K562 (cell line): ENCODE results near the gene ACAP2. TPM values are rescaled to one million over a fixed set of nuclear protein-coding genes. Genes with fewer than 3 reads are reported as not detected.

Source experiments
- CHD2 ChIP-seq: IDR thresholded peaks from 2 replicates; pipeline ENCODE4 v1.6.1; 2011; ENCODE audit warnings: low read depth, low read length
- CTBP1 ChIP-seq: fragments of 450-650 bp; IDR thresholded peaks from 2 replicates; pipeline ENCODE4 v1.6.1; 2016; ENCODE audit warnings: borderline replicate concordance
- DNMT1 ChIP-seq: fragments of 450-650 bp; IDR thresholded peaks from 2 replicates; pipeline ENCODE4 v1.6.1; 2016; ENCODE audit warnings: antibody characterized with exemption, mild to moderate bottlenecking
- ETV1 ChIP-seq: fragments of 450-650 bp; conservative IDR thresholded peaks from 2 replicates; pipeline ENCODE4 v1.6.1; 2016; ENCODE audit warnings: missing genetic modification characterization, control low read depth, low read depth, missing compliant biosample characterization
- FOXK2 ChIP-seq, 2 experiments: fragments of 450-650 bp; IDR thresholded peaks in 1 of 2; conservative IDR thresholded peaks in 1 of 2; 2 replicates each; pipeline ENCODE4 v1.6.1; 2016; ENCODE audit warnings: low read depth in 2 of 2, mild to moderate bottlenecking in 1 of 2
- FOXM1 ChIP-seq, 2 experiments: fragments of 450-650 bp in 1 of 2; sonication (generic) in 1 of 2; formaldehyde crosslinking in 1 of 2; IDR thresholded peaks; 2 replicates each; pipeline versions ENCODE4 v1.6.1 to v1.9.0; 2017 to 2022; ENCODE audit warnings: low read depth in 2 of 2, mild to moderate bottlenecking in 2 of 2, missing genetic modification reagents in 1 of 2, moderate library complexity in 1 of 2
- MAFG ChIP-seq: fragments of 450-650 bp; conservative IDR thresholded peaks from 2 replicates; pipeline ENCODE4 v1.6.1; 2016; ENCODE audit warnings: missing genetic modification characterization, missing compliant biosample characterization
- MEIS2 ChIP-seq: fragments of 450-650 bp; IDR thresholded peaks from 2 replicates; pipeline ENCODE4 v1.6.1; 2014; ENCODE audit warnings: mild to moderate bottlenecking; ENCODE audit not compliant: partially characterized antibody
- MIER1 ChIP-seq: fragments of 450-650 bp; IDR thresholded peaks from 2 replicates; pipeline ENCODE4 v1.6.1; 2016; ENCODE audit warnings: antibody characterized with exemption, mild to moderate bottlenecking, low read depth
- NCOA4 ChIP-seq: fragments of 450-650 bp; IDR thresholded peaks from 2 replicates; pipeline ENCODE4 v1.6.1; 2018; ENCODE audit warnings: mild to moderate bottlenecking; ENCODE audit not compliant: partially characterized antibody
- NFIX ChIP-seq: fragments of 250-450 bp; sonication (Bioruptor Pico); IDR thresholded peaks from 2 replicates; pipeline ENCODE4 v1.4.0; 2020; ENCODE audit warnings: low read depth, mild to moderate bottlenecking, moderate library complexity
- SPI1 ChIP-seq: IDR thresholded peaks from 2 replicates; pipeline ENCODE4 v1.6.1; 2011; ENCODE audit warnings: low read depth, low read length, control low read depth, borderline replicate concordance
- SRSF1 ChIP-seq: fragments of 200-400 bp; formaldehyde crosslinking; IDR thresholded peaks from 2 replicates; pipeline ENCODE4 v1.6.1; 2017; ENCODE audit warnings: mild to moderate bottlenecking, low read depth, low read length, moderate library complexity
- U2AF1 ChIP-seq: fragments of 200-400 bp; formaldehyde crosslinking; optimal IDR thresholded peaks from 2 replicates; pipeline ENCODE3; 2017; ENCODE audit warnings: mild to moderate bottlenecking, low read depth, low read length, moderate library complexity
- ZNF175 ChIP-seq: fragments of 200-800 bp; sonication (Bioruptor generic); IDR thresholded peaks from 2 replicates; pipeline ENCODE4 v1.6.1; 2016; ENCODE audit warnings: low read depth, mild to moderate bottlenecking, missing genetic modification characterization, missing compliant biosample characterization
- ZNF197 ChIP-seq: fragments of 200-800 bp; sonication (Bioruptor generic); IDR thresholded peaks from 2 replicates; pipeline ENCODE4 v1.6.1; 2016; ENCODE audit warnings: low read depth, missing genetic modification characterization, missing compliant biosample characterization
- ZNF444 ChIP-seq: fragments of 250-450 bp; sonication (Bioruptor Pico); IDR thresholded peaks from 2 replicates; pipeline ENCODE4 v1.4.0; 2020; ENCODE audit warnings: mild to moderate bottlenecking, moderate library complexity
- polyA plus RNA-seq, 8 experiments: library from polyadenylated mRNA; depleted of rRNA in 4 of 8; stranded (reverse) in 5 of 8; unstranded in 3 of 8; fragments of >200 nt; fragmentation: Nextera tagmentation in 2 of 8; fragmentation: Illumina TruSeq in 1 of 8; extraction: Ambion mirVana in 2 of 8; extraction: Trizol in 1 of 8; gene quantifications; 2 replicates each; pipeline versions ENCODE4 v1.2.1 to v1.2.3, GENCODE V29; 2011 to 2014; ENCODE audit warnings: inconsistent platforms in 1 of 8, missing spikeins in 1 of 8
- total RNA-seq, 7 experiments: library from RNA; depleted of rRNA in 6 of 7; stranded (reverse); fragments of >200 nt in 6 of 7; fragmentation: Illumina TruSeq in 2 of 7; extraction: Trizol in 2 of 7; gene quantifications; 2 replicates each; pipeline versions ENCODE4 v1.2.1 to v1.2.3, GENCODE V29; 2011 to 2021; ENCODE audit warnings: low replicate concordance in 1 of 7
- TF ChIP-seq, protein P1 (sequence below): fragments of 200-800 bp; sonication (Bioruptor generic); IDR thresholded peaks from 2 replicates; pipeline ENCODE4 v1.6.1; 2016; ENCODE audit warnings: missing genetic modification characterization, missing compliant biosample characterization
- TF ChIP-seq, protein P2 (sequence below): sonication (generic); formaldehyde crosslinking; IDR thresholded peaks from 2 replicates; pipeline ENCODE4 v1.8.0; 2022; ENCODE audit warnings: missing genetic modification reagents, mild to moderate bottlenecking, moderate library complexity, borderline replicate concordance
- TF ChIP-seq, protein P3 (sequence below): fragments of 250-450 bp; sonication (Bioruptor Pico); IDR thresholded peaks from 2 replicates; pipeline ENCODE4 v1.4.0; 2020; ENCODE audit warnings: mild to moderate bottlenecking, moderate library complexity

Gene ACAP2
- total and polyA plus RNA-seq, 9 of the 15 experiments (the other 6 are each of a cell fraction or from before 2014, with no cell fraction given), result 10.6 to 52.7 (median 34.4) TPM

- TF ChIP-seq, protein P1, sequence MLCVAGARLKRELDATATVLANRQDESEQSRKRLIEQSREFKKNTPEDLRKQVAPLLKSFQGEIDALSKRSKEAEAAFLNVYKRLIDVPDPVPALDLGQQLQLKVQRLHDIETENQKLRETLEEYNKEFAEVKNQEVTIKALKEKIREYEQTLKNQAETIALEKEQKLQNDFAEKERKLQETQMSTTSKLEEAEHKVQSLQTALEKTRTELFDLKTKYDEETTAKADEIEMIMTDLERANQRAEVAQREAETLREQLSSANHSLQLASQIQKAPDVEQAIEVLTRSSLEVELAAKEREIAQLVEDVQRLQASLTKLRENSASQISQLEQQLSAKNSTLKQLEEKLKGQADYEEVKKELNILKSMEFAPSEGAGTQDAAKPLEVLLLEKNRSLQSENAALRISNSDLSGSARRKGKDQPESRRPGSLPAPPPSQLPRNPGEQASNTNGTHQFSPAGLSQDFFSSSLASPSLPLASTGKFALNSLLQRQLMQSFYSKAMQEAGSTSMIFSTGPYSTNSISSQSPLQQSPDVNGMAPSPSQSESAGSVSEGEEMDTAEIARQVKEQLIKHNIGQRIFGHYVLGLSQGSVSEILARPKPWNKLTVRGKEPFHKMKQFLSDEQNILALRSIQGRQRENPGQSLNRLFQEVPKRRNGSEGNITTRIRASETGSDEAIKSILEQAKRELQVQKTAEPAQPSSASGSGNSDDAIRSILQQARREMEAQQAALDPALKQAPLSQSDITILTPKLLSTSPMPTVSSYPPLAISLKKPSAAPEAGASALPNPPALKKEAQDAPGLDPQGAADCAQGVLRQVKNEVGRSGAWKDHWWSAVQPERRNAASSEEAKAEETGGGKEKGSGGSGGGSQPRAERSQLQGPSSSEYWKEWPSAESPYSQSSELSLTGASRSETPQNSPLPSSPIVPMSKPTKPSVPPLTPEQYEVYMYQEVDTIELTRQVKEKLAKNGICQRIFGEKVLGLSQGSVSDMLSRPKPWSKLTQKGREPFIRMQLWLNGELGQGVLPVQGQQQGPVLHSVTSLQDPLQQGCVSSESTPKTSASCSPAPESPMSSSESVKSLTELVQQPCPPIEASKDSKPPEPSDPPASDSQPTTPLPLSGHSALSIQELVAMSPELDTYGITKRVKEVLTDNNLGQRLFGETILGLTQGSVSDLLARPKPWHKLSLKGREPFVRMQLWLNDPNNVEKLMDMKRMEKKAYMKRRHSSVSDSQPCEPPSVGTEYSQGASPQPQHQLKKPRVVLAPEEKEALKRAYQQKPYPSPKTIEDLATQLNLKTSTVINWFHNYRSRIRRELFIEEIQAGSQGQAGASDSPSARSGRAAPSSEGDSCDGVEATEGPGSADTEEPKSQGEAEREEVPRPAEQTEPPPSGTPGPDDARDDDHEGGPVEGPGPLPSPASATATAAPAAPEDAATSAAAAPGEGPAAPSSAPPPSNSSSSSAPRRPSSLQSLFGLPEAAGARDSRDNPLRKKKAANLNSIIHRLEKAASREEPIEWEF, result no peak
- TF ChIP-seq MAFG (tag), result no peak
- 0 out of 2 replicates have a peak, but pooled peaks have one; percentile 25 for TF ChIP-seq ETV1 (tag)
- peak; percentile 90; the same call in 1 of the 2 replicates for TF ChIP-seq SPI1
- TF ChIP-seq MEIS2, result peak; percentile 80
- no peak for TF ChIP-seq ZNF444 (CRISPR knock-in tag)
- TF ChIP-seq CTBP1, result peak; percentile 91
- TF ChIP-seq, protein P2, sequence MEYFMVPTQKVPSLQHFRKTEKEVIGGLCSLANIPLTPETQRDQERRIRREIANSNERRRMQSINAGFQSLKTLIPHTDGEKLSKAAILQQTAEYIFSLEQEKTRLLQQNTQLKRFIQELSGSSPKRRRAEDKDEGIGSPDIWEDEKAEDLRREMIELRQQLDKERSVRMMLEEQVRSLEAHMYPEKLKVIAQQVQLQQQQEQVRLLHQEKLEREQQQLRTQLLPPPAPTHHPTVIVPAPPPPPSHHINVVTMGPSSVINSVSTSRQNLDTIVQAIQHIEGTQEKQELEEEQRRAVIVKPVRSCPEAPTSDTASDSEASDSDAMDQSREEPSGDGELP (CRISPR knock-in tag), result peak; percentile 85
- TF ChIP-seq FOXK2 (conservative IDR thresholded peaks at IDR 0.05 in 1 of 2, IDR thresholded peaks at IDR 0.05 in 1 of 2; ENCODE audit: low read depth in 2 of 2), result peak in 1 of 2 experiments; percentile 55; a peak in 2 of 4 replicates
- TF ChIP-seq ZNF175 (CRISPR knock-in tag), result no peak; the same call in 1 of the 2 replicates
- TF ChIP-seq MIER1, result no peak
- TF ChIP-seq ZNF197 (CRISPR knock-in tag), result no peak
- TF ChIP-seq FOXM1 (IDR thresholded peaks at IDR 0.05; ENCODE audit: low read depth), result no peak
- no peak for TF ChIP-seq FOXM1 (CRISPR knock-in tag; IDR thresholded peaks at IDR 0.05; ENCODE audit: low read depth)
- TF ChIP-seq DNMT1, result no peak
- no peak for TF ChIP-seq U2AF1
- TF ChIP-seq NCOA4, result no peak
- TF ChIP-seq NFIX (CRISPR knock-in tag), result no peak
- no peak for TF ChIP-seq CHD2
- no peak for TF ChIP-seq SRSF1
- TF ChIP-seq, protein P3, sequence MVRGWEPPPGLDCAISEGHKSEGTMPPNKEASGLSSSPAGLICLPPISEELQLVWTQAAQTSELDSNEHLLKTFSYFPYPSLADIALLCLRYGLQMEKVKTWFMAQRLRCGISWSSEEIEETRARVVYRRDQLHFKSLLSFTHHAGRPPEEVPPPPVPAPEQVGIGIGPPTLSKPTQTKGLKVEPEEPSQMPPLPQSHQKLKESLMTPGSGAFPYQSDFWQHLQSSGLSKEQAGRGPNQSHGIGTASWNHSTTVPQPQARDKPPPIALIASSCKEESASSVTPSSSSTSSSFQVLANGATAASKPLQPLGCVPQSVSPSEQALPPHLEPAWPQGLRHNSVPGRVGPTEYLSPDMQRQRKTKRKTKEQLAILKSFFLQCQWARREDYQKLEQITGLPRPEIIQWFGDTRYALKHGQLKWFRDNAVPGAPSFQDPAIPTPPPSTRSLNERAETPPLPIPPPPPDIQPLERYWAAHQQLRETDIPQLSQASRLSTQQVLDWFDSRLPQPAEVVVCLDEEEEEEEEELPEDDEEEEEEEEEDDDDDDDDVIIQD (CRISPR knock-in tag), result no peak
Measured at GRCh38 chr3:195269375-195270078, 173.3 kb downstream of the ACAP2 start (continued).
